Dermis microvascular lymphatic vessel endothelial cell (primary cell): ENCODE results near the gene OGDH. TPM values are rescaled to one million over a fixed set of nuclear protein-coding genes. Genes with fewer than 3 reads are reported as not detected.
"Not testable (repeated sequence)": the region's sequence is repeated elsewhere in the genome, so short reads cannot be mapped to it uniquely, and the experiment has no call there.

Experiments
- DNase-seq, 2 donors: peaks; one replicate each; pipeline versions ENCODE4 v3.0.0 to v3.0.0-alpha.2; 2010; ENCODE audit warnings: low read depth in 2 of 2
- total RNA-seq: library from RNA; depleted of rRNA; stranded (reverse); fragments of >200 nt; gene quantifications from 2 replicates; pipeline ENCODE4 v1.2.1, GENCODE V29; 2014

Gene OGDH
- total RNA-seq, 1 donor from 2014 or later = 43.0 TPM

DNA sequence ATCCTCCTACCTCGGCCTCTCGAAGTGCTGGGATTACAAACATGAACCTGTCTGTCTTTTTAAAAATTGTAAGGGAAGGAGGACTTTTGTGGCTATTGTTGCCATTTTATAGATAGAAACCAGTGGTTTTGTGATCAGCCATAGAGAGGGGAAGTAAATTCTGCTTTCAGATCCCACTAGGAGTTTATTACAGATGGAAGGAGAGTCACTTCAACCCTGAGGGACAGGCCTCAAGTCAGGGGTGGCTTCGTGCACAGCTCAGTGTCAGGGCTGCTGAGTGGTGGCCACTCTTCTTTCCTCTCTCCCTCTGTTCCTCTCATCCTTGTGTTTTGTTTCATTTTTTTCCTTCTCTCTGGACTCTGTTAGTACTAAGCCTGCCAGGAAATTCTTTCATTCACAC is 60.8 kb downstream of the OGDH start:
- DNase-seq = no peak

DNA sequence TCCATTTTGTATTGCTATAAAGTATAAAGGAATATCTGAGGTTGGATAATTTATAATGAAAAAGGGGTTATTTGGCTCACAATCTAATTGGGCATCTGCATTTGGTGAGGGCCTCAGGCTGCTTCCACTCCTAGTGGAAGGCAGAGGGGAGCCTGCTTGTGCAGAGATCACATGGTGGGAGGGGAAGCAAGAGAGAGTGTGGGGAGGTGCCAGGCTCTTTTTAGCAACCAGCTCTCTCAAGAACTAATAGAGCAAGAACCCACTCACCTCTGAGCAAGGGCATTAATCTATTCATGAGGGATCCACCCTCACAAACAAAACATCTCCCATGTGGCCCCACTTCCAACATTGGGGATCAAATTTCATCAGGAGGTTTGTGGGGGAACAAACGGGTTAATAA is 64.6 kb downstream of the OGDH start:
- no peak for DNase-seq

DNA sequence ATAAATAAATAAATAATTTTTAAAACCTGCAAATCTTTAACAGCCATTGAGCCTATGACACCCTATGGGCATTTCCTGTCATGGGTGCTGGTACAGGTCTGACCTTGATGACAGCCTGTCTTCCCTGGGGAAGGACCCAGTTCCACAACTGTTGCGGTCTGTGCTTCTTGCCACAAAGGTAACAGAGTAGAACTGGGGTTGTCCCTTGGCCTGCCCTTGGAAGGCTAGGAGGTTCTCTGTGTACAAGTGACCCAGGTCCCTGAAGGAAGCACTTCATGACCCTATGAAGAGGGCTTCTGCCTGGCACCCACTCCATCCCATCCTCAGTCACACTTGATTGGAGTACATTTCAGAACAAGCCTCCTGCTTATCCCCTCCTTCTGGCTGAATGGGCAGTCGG is 66.9 kb downstream of the OGDH start:
- no peak for DNase-seq

DNA sequence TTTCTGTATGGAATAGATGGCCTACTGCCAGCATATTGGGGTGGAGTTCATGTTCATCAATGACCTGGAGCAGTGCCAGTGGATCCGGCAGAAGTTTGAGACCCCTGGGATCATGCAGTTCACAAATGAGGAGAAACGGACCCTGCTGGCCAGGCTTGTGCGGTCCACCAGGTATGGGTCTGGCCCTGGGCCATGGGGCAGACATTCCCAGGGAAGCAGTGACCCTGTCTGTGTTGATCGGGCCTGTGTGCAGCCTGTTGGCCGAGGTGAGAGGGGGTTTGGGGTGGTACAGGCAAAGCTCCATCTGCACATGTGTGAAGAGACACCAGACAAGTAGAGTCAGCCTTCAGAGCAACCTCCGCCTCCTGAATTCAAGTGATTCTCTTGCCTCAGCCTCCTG is 67.3 kb downstream of the OGDH start:
- DNase-seq = no peak

DNA sequence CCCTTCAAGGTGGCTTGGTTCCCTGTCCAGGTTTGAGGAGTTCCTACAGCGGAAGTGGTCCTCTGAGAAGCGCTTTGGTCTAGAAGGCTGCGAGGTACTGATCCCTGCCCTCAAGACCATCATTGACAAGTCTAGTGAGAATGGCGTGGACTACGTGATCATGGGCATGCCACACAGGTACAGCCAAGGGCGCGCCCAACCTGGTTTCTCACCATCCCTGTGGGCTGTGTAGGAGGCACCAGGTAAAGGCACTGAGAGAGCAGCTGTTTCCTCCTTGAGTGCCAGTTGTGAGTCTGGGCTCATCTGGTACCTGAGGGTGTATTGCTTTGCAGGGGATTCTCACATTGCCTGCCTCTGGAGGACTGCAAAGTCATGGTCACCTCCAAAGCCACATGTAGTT is 68.0 kb downstream of the OGDH start:
- DNase-seq = no peak

DNA sequence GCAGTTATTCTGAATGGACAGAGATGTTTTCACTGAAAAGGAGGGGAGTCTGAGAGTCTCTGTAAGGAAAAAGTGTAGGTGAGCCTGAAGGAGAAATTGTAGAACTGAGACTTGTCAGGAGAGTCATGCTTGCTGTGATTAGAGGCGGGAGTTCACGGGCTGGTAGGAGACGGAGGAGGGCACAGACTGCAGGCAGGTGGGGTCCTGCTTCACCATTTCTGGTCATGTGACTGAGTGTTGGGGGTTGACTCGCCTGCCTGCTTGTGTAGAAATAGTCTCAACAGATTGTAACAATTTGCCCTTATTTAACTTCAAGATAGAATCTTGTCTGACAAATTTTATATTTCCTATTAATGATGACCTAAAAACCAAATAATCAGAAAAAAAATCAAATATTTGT is 70.3 kb downstream of the OGDH start:
- no peak for DNase-seq

DNA sequence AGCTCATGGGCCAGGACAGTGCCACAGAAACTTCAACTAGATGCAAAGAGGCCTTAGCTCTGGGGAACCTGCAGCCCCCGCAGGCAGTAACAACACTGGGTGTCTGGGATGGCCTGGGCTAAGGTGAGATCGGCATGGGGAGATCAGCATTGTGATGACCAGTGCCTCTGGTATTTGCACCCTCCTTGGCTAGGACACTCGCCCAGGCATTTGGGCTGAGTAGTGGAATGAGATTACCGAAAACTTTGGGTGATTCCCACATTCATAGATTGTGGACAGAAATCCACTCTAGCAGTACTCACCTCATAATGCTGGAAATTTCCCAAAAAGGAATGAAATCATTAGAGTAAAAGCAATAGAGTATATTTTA is 71.7 kb downstream of the OGDH start:
- DNase-seq = no peak

DNA sequence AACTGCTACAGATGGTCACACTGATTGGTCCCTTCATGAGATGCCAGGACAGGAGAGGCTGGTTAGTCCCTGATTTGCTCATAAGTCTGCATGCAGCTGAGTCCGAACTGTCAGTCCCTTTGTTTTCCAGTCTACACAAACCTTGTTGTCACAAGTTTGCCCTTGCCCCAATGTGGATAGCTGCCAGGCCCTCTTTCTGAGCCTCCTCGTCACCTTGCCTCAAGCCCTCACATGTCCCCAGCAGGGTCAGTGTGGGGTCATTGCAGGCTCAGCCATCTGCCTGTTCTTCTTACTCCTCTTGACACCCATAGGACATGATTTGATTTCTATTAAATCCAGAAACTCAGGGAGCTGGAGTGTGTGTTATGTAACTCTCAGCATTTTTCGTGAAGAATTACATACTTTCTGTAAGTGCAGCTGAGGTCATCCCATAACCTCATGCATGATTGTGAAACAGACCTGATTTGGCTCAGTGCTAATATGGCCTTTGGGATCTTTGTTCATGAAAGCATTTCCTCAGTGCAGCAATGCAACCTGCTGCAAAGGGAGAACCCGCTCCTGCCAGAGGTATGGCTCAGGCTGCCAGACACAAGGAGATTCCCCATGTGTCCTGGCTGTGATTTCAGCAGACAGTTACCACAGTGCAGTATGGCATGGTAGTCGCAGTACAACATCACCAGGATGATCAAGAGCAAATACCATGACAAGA is 72.2 kb downstream of the OGDH start:
- DNase-seq = no peak

DNA sequence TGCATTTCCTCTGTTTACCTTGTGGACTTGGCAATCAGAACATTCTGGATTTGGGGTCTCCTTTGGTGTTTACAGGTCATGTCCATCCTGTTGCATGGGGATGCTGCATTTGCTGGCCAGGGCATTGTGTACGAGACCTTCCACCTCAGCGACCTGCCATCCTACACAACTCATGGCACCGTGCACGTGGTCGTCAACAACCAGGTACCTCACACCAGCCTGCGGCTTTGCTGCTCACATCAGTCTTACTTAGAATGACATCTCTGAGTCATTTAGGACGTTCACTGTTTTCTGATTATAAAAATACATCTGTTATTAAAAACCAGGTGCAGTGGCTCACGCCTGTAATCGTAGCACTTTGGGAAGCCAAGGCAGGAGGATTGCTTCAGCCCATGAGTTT is 75.2 kb downstream of the OGDH start:
- no peak for DNase-seq

DNA sequence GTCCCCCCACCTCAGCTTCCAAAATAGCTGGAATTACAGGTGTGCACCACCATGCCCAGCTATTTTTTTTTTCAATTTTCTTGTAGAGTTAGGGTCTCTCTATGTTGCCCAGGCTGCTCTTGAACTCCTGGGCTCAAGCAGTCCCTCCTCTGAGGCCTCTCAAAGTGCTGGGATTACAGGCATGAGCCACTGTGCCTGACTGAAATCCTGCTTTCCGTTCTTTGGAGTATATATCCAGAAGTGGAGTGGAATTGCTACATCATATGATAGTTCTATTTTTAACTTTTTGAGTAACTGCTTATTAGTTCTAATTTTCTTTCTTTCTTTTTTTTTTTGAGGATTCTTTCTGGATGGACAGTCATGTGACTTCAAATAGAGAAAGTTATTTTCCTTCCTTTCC is 79.3 kb downstream of the OGDH start:
- DNase-seq = no peak

DNA sequence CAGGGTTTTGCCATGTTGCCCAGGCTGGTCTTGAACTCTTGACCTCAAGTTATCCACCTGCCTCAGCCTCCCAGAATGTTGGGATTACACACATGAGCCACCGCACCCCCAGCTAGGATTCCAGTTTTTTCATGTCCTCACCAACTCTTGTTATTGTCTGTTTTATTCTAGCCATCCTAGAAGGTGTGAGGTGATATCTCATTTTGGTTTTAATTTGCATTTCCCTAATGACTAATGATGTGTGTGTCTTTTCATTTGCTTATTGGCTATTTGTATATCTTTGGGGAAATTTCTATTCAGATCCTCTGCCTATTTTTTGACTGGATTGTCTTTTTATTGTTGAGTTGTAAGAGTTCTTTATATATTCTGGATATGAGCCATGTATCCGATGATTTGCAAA is 83.0 kb downstream of the OGDH start:
- DNase-seq = no peak

DNA sequence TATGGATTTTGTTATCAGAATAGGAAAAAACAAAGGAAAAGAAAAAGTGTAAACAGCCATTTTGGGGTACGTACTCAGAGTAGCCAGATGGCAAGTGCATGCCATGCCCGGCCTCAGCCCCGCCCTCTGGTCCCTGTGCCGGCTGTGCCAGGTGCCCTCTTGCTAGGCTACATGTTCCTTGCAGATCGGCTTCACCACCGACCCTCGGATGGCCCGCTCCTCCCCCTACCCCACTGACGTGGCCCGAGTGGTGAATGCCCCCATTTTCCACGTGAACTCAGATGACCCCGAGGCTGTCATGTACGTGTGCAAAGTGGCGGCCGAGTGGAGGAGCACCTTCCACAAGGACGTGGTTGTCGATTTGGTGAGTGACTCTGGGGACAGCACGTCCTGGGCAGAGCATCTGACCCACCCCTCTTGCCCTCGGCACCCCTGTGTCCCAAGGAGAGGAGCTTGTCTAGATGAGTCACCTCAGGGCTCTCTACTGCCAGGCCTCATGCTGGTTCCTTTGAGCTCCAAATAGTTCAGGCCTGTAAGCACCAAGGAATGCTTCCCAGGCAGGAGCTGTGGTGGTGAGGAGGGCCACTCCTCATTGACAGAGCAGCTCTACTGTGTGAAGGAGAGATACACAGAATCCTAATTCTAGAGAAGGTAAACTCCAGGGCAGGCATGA is 87.3 kb downstream of the OGDH start:
- no peak for DNase-seq

DNA sequence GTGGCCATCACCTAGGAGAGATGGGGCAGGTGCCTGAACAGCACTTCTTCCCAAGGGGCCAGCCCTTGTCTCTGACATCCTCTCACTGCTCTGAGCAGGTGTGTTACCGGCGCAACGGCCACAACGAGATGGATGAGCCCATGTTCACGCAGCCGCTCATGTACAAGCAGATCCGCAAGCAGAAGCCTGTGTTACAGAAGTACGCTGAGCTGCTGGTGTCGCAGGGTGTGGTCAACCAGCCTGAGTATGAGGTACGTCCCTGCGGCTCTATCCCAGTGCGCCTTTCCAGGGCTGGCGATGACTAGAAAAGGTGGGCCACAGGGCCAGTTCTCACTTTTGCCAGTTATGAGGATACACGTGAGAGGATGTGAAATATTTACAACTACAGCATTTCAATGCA is 87.9 kb downstream of the OGDH start:
- no peak for DNase-seq

DNA sequence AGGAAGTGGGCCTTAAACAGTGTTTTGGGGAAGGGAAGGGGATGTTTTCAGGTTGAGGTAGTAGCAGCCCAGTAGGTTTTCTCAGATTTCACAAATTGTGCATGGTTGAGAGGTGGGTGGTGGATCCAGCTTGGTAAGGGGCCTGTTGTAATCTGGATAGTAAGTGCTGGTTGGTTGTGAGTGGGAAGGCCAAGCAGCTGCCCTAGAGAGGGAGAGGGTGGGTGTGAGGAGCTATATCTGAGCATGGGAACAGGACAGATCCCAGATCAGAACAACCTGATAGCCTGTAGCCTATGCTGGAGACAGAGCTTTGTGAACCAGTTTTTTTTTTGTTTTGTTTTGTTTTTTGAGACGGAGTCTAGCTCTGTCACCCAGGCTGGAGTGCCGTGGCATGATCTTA is 88.3 kb downstream of the OGDH start:
- no peak for DNase-seq

DNA sequence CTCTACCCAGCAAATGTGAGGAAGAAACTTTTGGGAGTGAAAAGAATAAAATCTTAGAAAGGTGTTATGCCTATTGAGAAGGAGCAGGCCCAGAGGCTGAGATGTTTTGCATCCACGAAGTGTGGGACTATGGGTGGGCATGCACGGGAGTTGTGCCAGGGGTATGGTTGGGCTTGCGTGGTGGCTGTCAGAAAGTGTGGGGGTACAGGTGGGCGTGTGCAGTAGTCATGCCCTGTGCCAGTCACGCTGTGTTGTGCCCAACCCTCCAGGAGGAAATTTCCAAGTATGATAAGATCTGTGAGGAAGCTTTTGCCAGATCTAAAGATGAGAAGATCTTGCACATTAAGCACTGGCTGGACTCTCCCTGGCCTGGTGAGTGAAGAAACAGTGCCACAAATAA is 89.3 kb downstream of the OGDH start:
- DNase-seq = no peak

DNA sequence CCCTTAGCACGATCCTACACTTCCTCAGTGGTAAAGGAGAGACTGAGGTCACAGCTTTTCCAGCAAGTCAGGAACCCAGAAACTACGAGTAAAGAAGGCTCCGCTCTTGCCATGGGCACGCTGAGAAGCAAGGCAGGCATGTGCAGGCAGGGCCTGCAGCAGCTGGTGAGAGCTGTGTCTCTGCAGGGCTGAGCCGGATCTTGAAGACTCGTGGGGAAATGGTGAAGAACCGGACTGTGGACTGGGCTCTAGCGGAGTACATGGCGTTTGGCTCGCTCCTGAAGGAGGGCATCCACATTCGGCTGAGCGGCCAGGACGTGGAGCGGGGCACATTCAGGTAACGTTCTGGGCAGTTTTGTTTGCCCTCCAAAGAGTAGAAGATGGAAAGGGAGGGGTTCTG is 90.3 kb downstream of the OGDH start:
- DNase-seq = no peak

DNA sequence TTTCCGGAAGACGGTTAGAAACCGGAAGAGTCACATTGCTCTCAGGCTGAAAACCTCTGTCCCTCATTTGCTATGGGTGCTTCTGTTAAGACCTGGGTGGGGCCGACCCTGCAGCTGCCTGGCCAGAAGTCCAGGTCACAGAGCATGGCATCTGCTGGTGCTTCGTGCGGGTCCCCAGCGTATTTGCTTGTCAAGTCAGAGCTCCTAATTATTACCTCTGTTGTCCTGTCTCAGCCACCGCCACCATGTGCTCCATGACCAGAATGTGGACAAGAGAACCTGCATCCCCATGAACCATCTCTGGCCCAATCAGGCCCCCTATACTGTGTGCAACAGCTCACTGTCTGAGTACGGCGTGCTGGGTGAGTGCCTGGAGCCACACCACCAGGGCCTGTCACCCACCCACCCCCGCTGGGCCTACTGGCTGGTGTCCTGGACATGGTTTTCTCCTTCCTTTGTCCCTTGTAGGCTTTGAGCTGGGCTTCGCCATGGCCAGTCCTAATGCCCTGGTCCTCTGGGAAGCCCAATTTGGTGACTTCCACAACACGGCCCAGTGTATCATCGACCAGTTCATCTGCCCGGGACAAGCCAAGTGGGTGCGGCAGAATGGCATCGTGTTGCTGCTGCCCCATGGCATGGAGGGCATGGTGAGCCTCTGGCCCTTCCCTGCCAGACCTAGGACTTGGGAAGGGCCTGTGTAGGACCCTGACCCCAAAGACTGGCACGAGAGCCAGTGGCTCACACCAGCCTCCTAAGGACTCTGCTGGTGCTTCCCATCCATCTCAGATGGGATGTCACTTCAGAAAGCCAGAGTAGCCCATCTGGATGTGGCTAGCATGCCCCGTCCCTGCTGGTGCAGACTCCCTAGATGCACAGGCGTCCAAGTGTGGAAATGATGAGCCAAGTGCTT is 91.0 kb downstream of the OGDH start:
- no peak for DNase-seq

DNA sequence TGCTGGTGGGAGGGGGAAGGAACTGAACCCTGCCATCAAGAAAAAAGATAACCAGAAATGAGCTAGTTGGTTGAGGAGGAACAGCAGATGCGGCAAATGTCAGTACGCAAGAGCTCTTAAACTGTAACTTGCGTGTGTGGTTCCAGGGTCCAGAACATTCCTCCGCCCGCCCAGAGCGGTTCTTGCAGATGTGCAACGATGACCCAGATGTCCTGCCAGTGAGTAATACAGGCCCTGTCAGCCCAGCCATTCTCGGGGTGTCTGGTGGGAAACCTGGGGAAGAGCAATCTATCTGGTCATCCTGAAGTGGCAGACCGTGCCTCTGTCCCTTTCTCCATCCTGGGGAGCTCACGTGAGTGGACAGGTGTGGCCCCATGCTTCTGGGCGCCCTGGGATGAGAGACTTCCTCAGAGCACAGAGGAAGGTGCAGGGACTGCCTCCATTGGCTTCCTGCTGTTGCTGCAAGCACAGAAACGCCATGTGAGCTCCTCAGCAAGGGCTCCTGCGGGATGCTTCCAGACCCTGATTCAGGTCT is 91.7 kb downstream of the OGDH start:
- no peak for DNase-seq

DNA sequence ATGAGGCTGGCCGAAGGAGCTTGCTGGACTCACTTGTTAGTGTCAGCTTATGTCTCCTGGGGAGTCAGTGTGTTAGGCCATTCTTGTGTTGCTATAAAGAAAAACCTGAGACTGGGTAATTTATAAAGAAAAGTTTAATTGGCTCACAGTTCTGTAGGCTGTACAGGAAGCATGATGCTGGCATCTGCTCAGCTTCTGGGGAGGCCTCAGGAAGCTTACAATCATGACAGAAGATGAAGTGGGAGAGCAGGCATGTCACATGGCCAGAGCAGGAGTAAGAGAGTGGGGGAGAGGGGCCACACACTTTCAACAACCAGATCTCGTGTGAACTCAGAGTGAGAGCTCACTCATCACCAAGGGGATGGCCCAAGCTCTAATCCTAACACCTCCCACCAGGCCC is 93.2 kb downstream of the OGDH start:
- not testable (repeated sequence) for DNase-seq

DNA sequence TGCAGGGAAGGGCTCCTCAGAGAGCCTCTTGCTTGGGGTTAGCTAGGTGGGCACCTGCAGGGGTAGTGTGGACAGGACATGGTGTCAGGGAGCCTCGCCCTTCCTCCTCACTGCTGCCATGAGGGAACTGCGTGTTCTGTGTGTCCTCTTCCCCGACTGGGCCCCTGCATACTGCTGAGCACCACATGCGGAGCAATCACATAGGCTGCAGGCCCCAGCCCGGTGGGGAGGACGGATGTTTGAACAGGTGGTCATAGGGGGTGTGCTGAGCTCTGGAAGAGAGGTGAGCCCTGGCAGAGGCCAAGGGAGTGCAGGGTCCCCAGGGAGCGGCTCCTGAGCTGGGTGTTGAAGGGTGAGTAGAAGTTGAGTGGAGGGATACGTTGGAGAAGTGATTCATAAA is 93.9 kb downstream of the OGDH start:
- DNase-seq = no peak

DNA sequence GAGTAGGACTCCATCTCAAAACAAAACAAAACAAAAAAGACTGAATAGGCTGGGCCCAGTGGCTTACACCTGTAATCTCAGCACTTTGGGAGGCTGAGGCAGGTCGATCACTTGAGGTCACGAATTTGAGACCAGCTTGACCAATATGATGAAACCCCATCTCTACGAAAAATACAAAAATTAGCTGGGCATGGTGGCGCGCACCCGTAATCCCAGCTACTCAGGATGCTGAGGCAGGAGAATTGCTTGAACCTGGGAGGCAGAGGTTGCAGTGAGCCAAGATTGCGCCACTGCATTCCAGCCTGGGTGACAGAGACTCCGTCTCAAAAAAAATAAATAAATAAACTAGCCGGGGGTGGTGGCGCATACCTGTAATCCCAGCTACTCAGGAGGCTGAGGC is 97.0 kb downstream of the OGDH start:
- not testable (repeated sequence) for DNase-seq

DNA sequence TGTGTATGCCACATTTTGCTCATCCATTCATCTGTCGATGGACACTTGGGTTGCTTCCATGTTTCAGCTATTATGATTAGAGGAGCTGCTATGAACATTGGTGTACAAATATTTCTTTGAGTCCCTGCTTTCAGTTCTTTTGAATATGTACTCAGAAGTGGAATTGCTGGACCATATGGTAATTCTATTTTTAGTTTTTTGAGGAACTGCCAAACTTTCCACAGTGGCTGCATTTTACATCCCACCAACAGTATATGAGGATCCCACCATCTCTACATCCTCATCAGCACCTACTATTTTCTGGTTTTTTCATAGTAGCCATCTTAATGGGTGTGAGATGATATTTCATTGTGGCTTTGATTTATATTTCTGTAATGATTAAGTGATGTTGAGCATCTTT is 97.5 kb downstream of the OGDH start:
- no peak for DNase-seq
